Activated T-helper 1 cell treated with anti-CD3 and anti-CD28 coated beads, Interleukin-12 subunit alpha, Interleukin-12 subunit beta, Interleukin-2, Interleukin-4 antibody, amounts not matched to agents 30 ng/mL and 10 ng/mL and 1 ng/mL, durations not matched to agents 14 hours and 24 hours and 36 hours (primary cell): Measurements from ENCODE around the gene MYL7. TPM values are rescaled to one million over a fixed set of nuclear protein-coding genes. Genes with fewer than 3 reads are reported as not detected.
"Not testable (repeated sequence)": the region's sequence is repeated elsewhere in the genome, so short reads cannot be mapped to it uniquely, and the experiment has no call there.

Experiments used
- DNase-seq: peaks from one replicate; pipeline ENCODE4 v3.0.0; 2021; ENCODE audit warnings: low spot score
- H3K27ac Mint-ChIP-seq: one replicate; pipeline ENCODE4 v1.8.0; 2021; ENCODE audit warnings: mild to moderate bottlenecking, mixed read lengths
- H3K27me3 Mint-ChIP-seq: one replicate; pipeline ENCODE4 v1.8.0; 2022; ENCODE audit warnings: mild to moderate bottlenecking, moderate library complexity, mixed read lengths; ENCODE audit not compliant: insufficient read depth
- H3K36me3 Mint-ChIP-seq: one replicate; pipeline ENCODE4 v1.8.0; 2021; ENCODE audit warnings: low read depth, mixed read lengths
- H3K4me1 Mint-ChIP-seq: one replicate; pipeline ENCODE4 v1.8.0; 2021; ENCODE audit warnings: low read depth, mixed read lengths
- H3K4me3 Mint-ChIP-seq: one replicate; pipeline ENCODE4 v1.8.0; 2021; ENCODE audit warnings: mild to moderate bottlenecking, moderate library complexity, mixed read lengths
- H3K9me3 Mint-ChIP-seq: one replicate; pipeline ENCODE4 v1.8.0; 2021; ENCODE audit warnings: mixed read lengths
- intact Hi-C: fragments of 100-400 bp; cut with micrococcal nuclease; formaldehyde crosslinking; loops from one replicate; pipeline ENCODE4 v1.15.1; 2024
- total RNA-seq: library from RNA; stranded (reverse); gene quantifications from 2 replicates; pipeline ENCODE4 v1.2.3, GENCODE V29; 2022

MYL7 gene
- total RNA-seq, 1 donor from 2014 or later: not detected

DNA sequence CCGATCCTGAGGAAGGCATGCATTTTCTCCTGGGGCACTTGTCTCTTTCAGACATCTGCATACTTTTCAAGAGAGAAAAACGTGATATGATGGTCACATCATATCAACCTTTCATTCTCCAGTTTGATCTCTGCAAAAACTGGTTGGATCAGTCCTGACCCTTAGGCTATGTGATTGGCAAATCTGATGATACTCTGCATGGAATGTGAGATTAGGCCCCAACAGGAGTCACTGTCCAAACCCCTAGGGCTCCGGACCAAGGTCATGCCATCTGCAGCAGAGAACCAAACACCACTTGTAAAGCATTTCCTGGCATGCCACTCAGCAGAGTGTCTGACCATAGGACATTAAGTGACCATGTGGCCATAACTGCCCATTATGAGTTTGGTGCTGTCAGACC, 39.5 kb upstream of the MYL7 start:
- intact Hi-C loops: no loop called here
- H3K36me3 Mint-ChIP-seq: no peaks in the 10 kb centered on the region
- no peak overlapping the region for H3K4me3 Mint-ChIP-seq
- no peaks in the 10 kb centered on the region for H3K4me1 Mint-ChIP-seq
- no peaks in the 10 kb centered on the region for H3K9me3 Mint-ChIP-seq
- peaks cover 7% of the 10 kb centered on the region for H3K27me3 Mint-ChIP-seq
- no peak for DNase-seq
- no peak overlapping the region for H3K27ac Mint-ChIP-seq

DNA sequence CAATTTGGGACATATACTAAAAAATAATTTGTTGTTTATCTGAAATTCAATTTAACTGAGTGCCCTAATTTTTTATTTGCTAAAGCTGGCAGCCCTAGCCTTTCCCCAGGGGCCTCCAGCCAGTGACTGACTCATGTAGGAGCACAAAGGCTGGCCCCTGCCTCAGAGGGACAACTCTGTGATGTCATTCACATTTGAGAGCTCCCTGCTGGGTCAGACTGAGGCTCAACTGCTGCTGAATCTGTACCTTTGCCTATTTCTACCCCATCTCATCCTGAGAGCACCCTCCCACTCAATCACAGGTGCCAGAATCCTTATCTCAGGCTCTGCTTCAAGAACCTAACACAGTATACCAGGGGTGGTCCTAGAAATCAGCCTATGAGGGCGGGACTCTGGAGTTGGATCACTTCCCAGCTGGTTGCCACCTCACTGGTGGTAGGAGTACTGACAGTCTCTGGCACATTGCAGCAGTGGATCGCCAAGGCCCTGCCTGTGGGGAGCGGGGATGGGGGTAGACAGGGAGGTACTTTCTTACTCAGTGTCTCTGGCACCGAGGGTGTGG, 36.5 kb upstream of the MYL7 start:
- Mint-ChIP-seq H3K9me3 (no peaks in the 10 kb centered on the region), H3K4me3 (no peak overlapping the region), H3K27me3 (peaks cover 16% of the 10 kb centered on the region), H3K4me1 (no peaks in the 10 kb centered on the region), H3K36me3 (no peaks in the 10 kb centered on the region), H3K27ac (no peak overlapping the region)
- intact Hi-C loops: no loop called here
- DNase-seq: no peak

DNA sequence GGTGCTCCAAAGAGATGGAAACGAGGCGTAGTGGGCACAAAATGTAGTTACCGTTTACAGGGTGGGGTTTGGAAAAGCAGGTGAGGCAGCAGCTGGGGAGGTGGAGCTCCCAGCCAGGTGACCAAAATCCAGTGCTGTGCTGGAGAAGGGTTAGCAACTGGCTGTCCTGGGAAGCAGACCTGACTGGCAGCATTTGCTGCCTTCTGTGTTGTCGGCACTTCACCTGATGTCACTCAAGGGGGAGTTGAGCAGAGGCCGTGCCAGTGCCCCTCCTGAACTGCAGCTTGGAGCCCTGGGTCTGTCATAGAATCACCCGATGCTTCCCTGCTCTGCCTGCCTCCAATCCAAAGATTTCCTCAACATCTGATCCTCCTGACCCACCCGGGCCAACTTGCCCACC, 35.4 kb upstream of the MYL7 start:
- DNase-seq: no peak
- Mint-ChIP-seq H3K36me3 (no peaks in the 10 kb centered on the region), H3K4me3 (no peak overlapping the region), H3K27me3 (peaks cover 21% of the 10 kb centered on the region), H3K9me3 (no peaks in the 10 kb centered on the region), H3K4me1 (no peaks in the 10 kb centered on the region), H3K27ac (no peak overlapping the region)
- intact Hi-C loops: no loop called here

DNA sequence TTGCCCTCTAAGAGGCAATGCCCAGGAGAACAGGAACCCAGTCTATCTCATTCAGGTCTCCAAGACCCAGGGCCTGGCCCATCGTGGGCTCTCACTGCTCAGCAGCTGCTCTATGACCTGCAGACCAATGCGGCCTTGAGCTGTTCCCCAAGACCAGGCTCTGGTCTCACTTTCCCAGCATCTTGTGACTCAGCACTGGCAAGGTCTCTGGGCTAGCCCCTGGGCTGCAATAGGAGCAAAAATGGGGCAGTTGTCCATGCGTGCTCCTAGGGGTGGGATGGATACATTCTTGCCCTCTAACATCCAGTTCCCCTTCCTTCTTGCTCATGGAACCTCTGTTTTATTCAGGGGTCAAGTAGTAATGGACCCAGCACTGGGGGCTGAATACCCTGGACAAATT, 34.6 kb upstream of the MYL7 start:
- DNase-seq: no peak
- no peaks in the 10 kb centered on the region for H3K9me3 Mint-ChIP-seq
- intact Hi-C loops: no loop called here
- H3K27ac Mint-ChIP-seq: no peak overlapping the region
- H3K4me1 Mint-ChIP-seq: no peaks in the 10 kb centered on the region
- H3K27me3 Mint-ChIP-seq: peaks cover 21% of the 10 kb centered on the region
- no peak overlapping the region for H3K4me3 Mint-ChIP-seq
- H3K36me3 Mint-ChIP-seq: no peaks in the 10 kb centered on the region

DNA sequence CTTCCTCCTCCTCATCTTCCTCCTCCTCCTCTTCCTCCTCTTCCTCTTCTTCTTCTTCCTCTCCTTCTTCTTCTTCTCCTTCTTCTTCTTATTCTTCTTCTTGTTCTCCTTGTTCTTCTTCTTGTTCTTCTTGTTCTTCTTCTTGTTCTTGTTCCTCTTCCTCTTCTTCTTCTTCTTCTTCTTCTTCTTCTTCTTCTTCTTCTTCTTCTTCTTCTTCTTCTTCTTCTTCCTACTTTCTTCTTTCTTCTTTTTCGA, 33.5 kb upstream of the MYL7 start:
- H3K36me3 Mint-ChIP-seq, intact Hi-C loops, H3K9me3 Mint-ChIP-seq, H3K4me3 Mint-ChIP-seq, H3K4me1 Mint-ChIP-seq, DNase-seq, H3K27ac Mint-ChIP-seq: not testable (repeated sequence)
- H3K27me3 Mint-ChIP-seq: peaks cover 19% of the 10 kb centered on the region

DNA sequence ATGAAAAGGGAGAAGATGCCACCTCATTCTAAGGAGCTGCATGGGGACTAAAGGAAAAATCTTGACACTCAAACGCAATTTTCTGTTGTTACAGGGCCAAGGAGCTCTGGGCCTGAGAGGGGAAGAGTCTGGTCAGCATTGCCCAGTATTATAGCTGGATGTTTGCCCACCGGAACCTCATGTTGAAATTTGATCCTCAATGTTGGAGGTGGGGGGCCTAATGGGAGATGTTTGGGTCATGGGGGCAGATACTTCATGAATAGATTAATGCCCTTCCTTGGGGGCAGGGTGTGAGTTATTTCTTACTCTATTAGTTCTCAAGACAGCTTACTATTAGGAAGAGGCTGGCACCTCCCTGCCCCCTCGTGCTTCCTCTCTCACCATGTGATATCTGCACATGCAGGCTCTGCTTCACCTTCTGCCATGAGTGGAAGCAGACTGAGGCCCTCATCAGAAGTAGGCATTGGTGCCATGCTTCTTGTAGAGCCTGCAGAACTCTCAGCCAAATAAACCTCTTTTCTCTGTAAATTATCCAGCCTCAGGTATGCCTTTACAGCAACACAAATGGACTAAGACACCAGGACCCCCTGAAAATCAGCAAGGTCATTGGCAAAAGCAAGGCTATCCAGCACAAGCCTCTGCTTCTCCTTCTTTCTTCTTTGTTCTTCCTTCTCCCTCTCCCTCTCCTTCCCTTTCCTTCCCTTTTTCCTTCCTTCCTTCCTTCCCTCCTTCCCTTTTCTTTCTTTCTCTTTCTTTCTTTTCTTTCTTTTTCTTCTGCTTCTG, 33.0 kb upstream of the MYL7 start:
- Mint-ChIP-seq H3K9me3 (no peaks in the 10 kb centered on the region), H3K27ac (no peak overlapping the region), H3K4me1 (no peaks in the 10 kb centered on the region), H3K4me3 (no peak overlapping the region), H3K27me3 (peaks cover 16% of the 10 kb centered on the region), H3K36me3 (no peaks in the 10 kb centered on the region)
- no peak for DNase-seq
- intact Hi-C loops: no loop called here

DNA sequence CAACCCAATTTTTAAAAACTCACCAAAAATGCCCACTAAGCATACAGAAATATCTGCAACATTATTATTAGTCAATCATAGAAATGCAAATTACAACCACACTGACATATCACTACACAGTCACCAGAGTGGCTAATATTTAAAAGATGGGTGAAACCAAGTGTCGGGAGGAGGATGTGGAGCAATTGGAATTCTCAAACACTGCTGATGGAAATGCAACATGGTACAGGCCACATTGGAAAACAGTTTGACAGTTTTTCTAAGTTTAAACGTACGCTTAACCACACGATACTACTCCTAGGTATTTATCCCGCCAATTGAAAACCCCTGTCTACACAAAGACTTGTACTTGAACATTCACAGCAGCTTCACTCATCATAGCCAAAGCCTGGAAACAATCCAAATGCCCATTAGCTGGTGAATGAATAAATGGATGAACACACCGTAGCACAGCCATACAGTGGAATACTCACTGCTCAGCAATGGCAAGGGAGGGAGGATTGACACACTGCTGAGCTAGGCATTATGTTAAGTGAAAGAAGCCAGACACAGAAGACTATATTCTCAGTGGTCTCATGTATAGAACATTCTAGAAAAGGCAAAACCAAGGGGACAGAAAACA, 31.8 kb upstream of the MYL7 start:
- H3K4me1 Mint-ChIP-seq: no peaks in the 10 kb centered on the region
- H3K27ac Mint-ChIP-seq: no peak overlapping the region
- peaks cover 16% of the 10 kb centered on the region for H3K27me3 Mint-ChIP-seq
- intact Hi-C loops: no loop called here
- no peak overlapping the region for H3K4me3 Mint-ChIP-seq
- H3K9me3 Mint-ChIP-seq: no peaks in the 10 kb centered on the region
- H3K36me3 Mint-ChIP-seq: no peaks in the 10 kb centered on the region
- DNase-seq: no peak

DNA sequence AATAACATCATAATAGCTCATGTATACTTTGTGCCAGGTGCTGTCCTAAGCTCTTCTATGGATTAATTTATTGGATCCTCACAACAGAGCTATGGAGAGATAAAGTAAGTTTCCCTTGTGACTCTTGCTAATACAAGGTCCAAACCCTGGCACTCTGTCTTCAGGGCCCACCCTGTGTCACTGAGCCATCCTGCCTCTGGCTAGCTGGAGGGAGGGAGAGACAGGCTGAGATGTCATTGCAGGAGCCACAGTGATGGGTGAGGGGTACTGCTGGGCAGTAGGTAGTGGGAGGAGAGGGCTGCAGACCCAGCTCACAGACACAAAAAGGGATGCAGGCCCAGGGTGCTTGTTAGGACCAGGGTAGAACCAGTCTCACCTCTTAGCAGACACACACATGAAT, 31.2 kb upstream of the MYL7 start:
- no peak for DNase-seq
- Mint-ChIP-seq H3K27me3 (peaks cover 16% of the 10 kb centered on the region), H3K36me3 (no peaks in the 10 kb centered on the region), H3K27ac (no peak overlapping the region), H3K4me3 (no peak overlapping the region), H3K4me1 (no peaks in the 10 kb centered on the region), H3K9me3 (no peaks in the 10 kb centered on the region)
- intact Hi-C loops: no loop called here

DNA sequence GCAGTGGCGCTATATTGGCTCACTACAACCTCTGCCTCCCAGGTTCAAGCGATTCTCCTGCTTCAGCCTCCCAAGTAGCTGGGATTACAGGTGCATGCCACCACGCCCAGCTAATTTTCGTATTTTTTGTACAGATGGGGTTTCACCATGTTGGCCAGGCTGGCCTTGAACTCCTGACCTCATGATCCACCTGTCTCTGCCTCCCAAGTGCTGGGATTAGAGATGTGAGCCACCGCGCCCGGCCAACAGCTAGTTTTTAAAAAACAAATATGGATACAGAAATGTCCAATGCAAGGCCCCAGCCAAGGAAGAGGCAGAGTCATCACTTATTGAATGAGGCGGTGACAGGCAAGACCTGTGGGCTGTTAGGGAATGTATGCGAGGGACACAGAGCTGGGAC, 30.8 kb upstream of the MYL7 start:
- H3K4me1 Mint-ChIP-seq, H3K9me3 Mint-ChIP-seq, H3K27ac Mint-ChIP-seq, DNase-seq, H3K4me3 Mint-ChIP-seq, H3K36me3 Mint-ChIP-seq, intact Hi-C loops: not testable (repeated sequence)
- peaks cover 16% of the 10 kb centered on the region for H3K27me3 Mint-ChIP-seq

DNA sequence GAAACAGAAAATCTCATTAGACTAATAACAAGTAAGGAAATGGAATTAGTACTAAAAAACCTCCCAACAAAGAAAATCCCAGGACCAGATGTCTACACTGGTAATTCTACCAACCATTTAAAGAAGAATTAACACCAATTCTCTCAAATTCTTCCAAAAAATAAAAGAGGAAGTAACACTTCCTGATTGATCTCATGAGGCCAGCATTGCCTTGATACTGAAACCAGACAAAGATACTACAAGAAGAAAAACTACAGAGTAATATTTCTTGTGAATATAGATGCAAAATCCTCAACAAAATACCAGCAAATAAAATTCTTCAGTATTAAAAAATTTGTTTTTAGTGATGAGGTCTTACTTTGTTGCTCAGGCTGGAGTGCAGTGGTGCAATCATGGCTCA, 26.8 kb upstream of the MYL7 start:
- H3K27ac Mint-ChIP-seq: no peak overlapping the region
- H3K27me3 Mint-ChIP-seq: peaks cover 10% of the 10 kb centered on the region
- no peaks in the 10 kb centered on the region for H3K36me3 Mint-ChIP-seq
- no peak for DNase-seq
- H3K4me3 Mint-ChIP-seq: no peak overlapping the region
- H3K4me1 Mint-ChIP-seq: no peaks in the 10 kb centered on the region
- H3K9me3 Mint-ChIP-seq: no peaks in the 10 kb centered on the region
- intact Hi-C loops: no loop called here

DNA sequence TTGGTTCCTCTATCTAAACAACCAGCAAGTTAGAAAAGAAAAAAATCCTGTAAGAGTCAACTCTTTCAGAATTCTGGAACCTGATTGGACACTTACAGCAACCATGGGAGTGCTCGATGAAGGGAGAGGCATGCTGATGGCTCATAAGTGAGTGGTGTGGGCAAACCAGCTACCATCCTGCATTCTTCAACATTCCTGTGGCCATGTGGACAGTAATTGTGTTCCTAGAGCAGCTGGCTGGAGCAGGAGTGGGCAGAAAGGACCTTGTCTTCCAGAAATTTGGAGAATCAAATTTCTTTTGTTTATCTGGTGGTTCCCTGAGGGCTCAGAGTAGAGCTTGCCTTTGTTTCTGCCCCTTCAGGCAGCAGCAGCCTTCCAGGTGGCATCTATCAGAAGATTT, 22.5 kb upstream of the MYL7 start:
- H3K4me1 Mint-ChIP-seq: no peaks in the 10 kb centered on the region

DNA sequence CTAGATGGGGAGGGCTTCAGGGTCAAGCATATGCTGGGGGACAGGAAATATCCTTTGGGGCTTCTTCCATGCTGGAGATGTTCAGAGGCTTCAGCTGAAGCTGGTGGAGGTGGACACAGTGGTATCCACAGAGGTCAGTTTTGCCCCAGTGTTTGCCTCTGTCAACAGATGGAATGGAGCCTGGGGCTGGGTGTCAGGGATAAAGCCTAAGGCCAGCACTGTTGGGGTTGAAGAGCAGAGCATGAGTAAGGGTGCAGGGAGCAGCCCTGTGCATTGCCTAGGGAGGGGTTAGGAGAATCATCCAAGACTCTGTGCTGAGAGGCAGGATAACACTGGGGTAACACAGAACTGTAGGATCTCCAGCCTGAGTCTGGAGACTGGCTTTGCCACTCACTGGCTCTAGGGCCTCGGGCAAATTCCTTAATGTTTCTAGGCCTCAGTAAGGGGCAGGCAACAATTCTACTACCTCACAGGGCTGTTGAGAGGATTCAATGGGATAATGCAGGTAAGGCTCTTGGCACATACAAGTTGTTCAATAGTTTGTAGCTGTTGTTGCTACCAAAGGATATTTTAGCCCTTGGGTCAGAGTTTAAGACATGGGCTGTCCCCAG, 21.8 kb upstream of the MYL7 start:
- H3K36me3 Mint-ChIP-seq: no peaks in the 10 kb centered on the region
- H3K4me3 Mint-ChIP-seq: no peak overlapping the region
- DNase-seq: no peak
- no peak overlapping the region for H3K27ac Mint-ChIP-seq
- peaks cover 6% of the 10 kb centered on the region for H3K27me3 Mint-ChIP-seq
- intact Hi-C loops: no loop called here
- no peaks in the 10 kb centered on the region for H3K4me1 Mint-ChIP-seq
- H3K9me3 Mint-ChIP-seq: no peaks in the 10 kb centered on the region

More for the DNA sequence above, 22.5 kb upstream of the MYL7 start:
- no peaks in the 10 kb centered on the region for H3K36me3 Mint-ChIP-seq
- no peak overlapping the region for H3K27ac Mint-ChIP-seq
- intact Hi-C loops: no loop called here
- no peak for DNase-seq
- H3K9me3 Mint-ChIP-seq: no peaks in the 10 kb centered on the region
- H3K4me3 Mint-ChIP-seq: no peak overlapping the region
- peaks cover 6% of the 10 kb centered on the region for H3K27me3 Mint-ChIP-seq

DNA sequence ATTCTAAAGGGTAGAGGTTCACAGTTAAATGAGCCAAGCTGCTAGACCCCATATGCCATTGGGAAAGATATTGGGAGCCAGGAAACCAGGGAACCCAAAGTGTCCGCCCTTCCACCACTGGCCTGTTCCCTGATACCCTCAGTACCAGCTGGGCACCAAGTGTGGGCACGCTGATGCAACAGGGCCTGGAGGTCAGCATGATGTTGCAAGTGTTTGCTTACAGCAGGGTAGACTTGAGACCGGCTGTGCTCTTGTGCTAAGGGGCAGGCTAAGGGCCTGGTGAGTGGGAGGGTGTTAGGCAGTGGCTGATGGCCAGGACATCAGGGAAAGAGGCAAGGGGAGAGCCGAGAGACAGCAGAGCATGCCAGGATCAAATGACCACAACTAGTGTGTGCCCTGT, 21.0 kb upstream of the MYL7 start:
- Mint-ChIP-seq H3K4me3 (no peak overlapping the region), H3K36me3 (no peaks in the 10 kb centered on the region), H3K27me3 (peaks cover 6% of the 10 kb centered on the region), H3K9me3 (no peaks in the 10 kb centered on the region), H3K27ac (no peak overlapping the region), H3K4me1 (no peaks in the 10 kb centered on the region)
- intact Hi-C loops: no loop called here
- DNase-seq: no peak
